Stimulated activated CD8-positive, alpha-beta memory T cell treated with anti-CD3 and anti-CD28 coated beads, Interleukin-15, amount 100 ng/mL, for 24 hours (primary cell): ENCODE results near the gene DEPP1.

Source experiments
- DNase-seq: peaks from one replicate; pipeline ENCODE4 v3.0.0-alpha.2; 2020; ENCODE audit warnings: low read depth

DEPP1 gene

GRCh38 chr10:44993922-44994751 is 15.5 kb upstream of the DEPP1 start:
- DNase-seq, result no peak

GRCh38 chr10:44993226-44993921 is 14.8 kb upstream of the DEPP1 start:
- DNase-seq, result no peak

GRCh38 chr10:44992732-44993225 is 14.2 kb upstream of the DEPP1 start:
- DNase-seq, result no peak

GRCh38 chr10:44992070-44992731 is 13.6 kb upstream of the DEPP1 start:
- DNase-seq, result no peak

GRCh38 chr10:44991571-44991970 is 13.0 kb upstream of the DEPP1 start:
- no peak for DNase-seq

GRCh38 chr10:44990965-44991364 is 12.4 kb upstream of the DEPP1 start:
- DNase-seq, result no peak

- no peak for DNase-seq
Measured at GRCh38 chr10:44990302-44990655, 11.7 kb upstream of the DEPP1 start.

GRCh38 chr10:44989597-44990301 is 11.1 kb upstream of the DEPP1 start:
- DNase-seq, result no peak

- DNase-seq, result no peak
Measured at GRCh38 chr10:44988957-44989585, 10.5 kb upstream of the DEPP1 start.

- DNase-seq, result no peak
Measured at GRCh38 chr10:44986670-44987069, 8.1 kb upstream of the DEPP1 start.

GRCh38 chr10:44986179-44986578 is 7.6 kb upstream of the DEPP1 start:
- DNase-seq, result no peak

GRCh38 chr10:44985175-44985681 is 6.6 kb upstream of the DEPP1 start:
- DNase-seq, result no peak

- no peak for DNase-seq
Measured at GRCh38 chr10:44984671-44985101, 6.1 kb upstream of the DEPP1 start.

- DNase-seq, result no peak
Measured at GRCh38 chr10:44983895-44984278, 5.3 kb upstream of the DEPP1 start.

GRCh38 chr10:44983066-44983894 is 4.7 kb upstream of the DEPP1 start:
- DNase-seq, result no peak

GRCh38 chr10:44982496-44982895 is 3.9 kb upstream of the DEPP1 start:
- DNase-seq, result no peak

- no peak for DNase-seq
Measured at GRCh38 chr10:44982114-44982460, 3.5 kb upstream of the DEPP1 start.

- no peak for DNase-seq
Measured at GRCh38 chr10:44981172-44982113, 2.8 kb upstream of the DEPP1 start.

- no peak for DNase-seq
Measured at GRCh38 chr10:44980309-44981171, 1.9 kb upstream of the DEPP1 start.
